Liver (tissue), 9 donors: ENCODE results near the gene KIF21B. TPM values are rescaled to one million over a fixed set of nuclear protein-coding genes. Genes with fewer than 3 reads are reported as not detected.

Experiments used
- DNase-seq: peaks from one replicate; pipeline ENCODE4 v3.0.0-alpha.2; 2017; ENCODE audit warnings: low spot score
- H3K27ac ChIP-seq, 2 donors: one replicate each; pipeline ENCODE4 v1.7.0; 2013; ENCODE audit warnings: inconsistent platforms in 2 of 2, low read length in 2 of 2, control low read depth in 1 of 2, low read depth in 1 of 2, mild to moderate bottlenecking in 1 of 2
- H3K27me3 ChIP-seq, 4 donors: one replicate each; pipeline versions ENCODE4 v1.6.1 to v1.7.0; 2013; ENCODE audit warnings: low read length in 3 of 4, inconsistent platforms in 1 of 4, mild to moderate bottlenecking in 1 of 4, moderate library complexity in 1 of 4; ENCODE audit not compliant: control insufficient read depth in 4 of 4, insufficient read depth in 4 of 4
- H3K36me3 ChIP-seq, 4 donors: one replicate each; pipeline versions ENCODE4 v1.6.1 to v1.7.0; 2013; ENCODE audit warnings: low read length in 3 of 4, mild to moderate bottlenecking in 3 of 4, low read depth in 1 of 4, moderate library complexity in 1 of 4; ENCODE audit not compliant: control insufficient read depth in 4 of 4, insufficient read depth in 3 of 4
- H3K4me1 ChIP-seq, 4 donors: one replicate each; pipeline versions ENCODE4 v1.6.1 to v1.7.0; 2013; ENCODE audit warnings: low read length in 3 of 4, mild to moderate bottlenecking in 3 of 4, moderate library complexity in 1 of 4; ENCODE audit not compliant: control insufficient read depth in 4 of 4, insufficient read depth in 4 of 4
- H3K4me3 ChIP-seq, 3 donors: one replicate each; pipeline versions ENCODE4 v1.6.1 to v1.7.0; 2013; ENCODE audit warnings: low read length in 3 of 3, control low read depth in 1 of 3, low read depth in 1 of 3, mild to moderate bottlenecking in 1 of 3
- H3K9ac ChIP-seq, 2 donors: one replicate each; pipeline ENCODE4 v1.7.0; 2013; ENCODE audit warnings: low read length in 2 of 2, mild to moderate bottlenecking in 2 of 2, moderate library complexity in 2 of 2, control low read depth in 1 of 2, low read depth in 1 of 2
- H3K9me3 ChIP-seq, 4 donors: one replicate each; pipeline versions ENCODE4 v1.6.1 to v1.7.0; 2013; ENCODE audit warnings: low read length in 3 of 4; ENCODE audit not compliant: control insufficient read depth in 4 of 4
- EGR1 ChIP-seq, 2 donors: IDR thresholded peaks; 2 replicates each; pipeline ENCODE4 v1.6.1; 2016 to 2018; ENCODE audit warnings: antibody characterized with exemption in 2 of 2, low read depth in 2 of 2
- FOXA1 ChIP-seq: IDR thresholded peaks from 2 replicates; pipeline ENCODE4 v1.6.1; 2016; ENCODE audit warnings: antibody characterized with exemption
- FOXA2 ChIP-seq: IDR thresholded peaks from 2 replicates; pipeline ENCODE4 v1.6.1; 2016; ENCODE audit warnings: antibody characterized with exemption
- GABPA ChIP-seq, 2 donors: IDR thresholded peaks in 1 of 2; conservative IDR thresholded peaks in 1 of 2; 2 replicates each; pipeline ENCODE4 v1.6.1; 2016; ENCODE audit warnings: antibody characterized with exemption in 2 of 2, mild to moderate bottlenecking in 1 of 2, moderate library complexity in 1 of 2
- HNF4A ChIP-seq, 2 donors: conservative IDR thresholded peaks; 2 replicates each; pipeline ENCODE4 v1.6.1; 2016; ENCODE audit warnings: antibody characterized with exemption in 2 of 2, mild to moderate bottlenecking in 2 of 2
- HNF4G ChIP-seq: IDR thresholded peaks from 2 replicates; pipeline ENCODE4 v1.6.1; 2016; ENCODE audit warnings: antibody characterized with exemption
- JUND ChIP-seq, 2 donors: IDR thresholded peaks; 2 replicates each; pipeline ENCODE4 v1.6.1; 2016; ENCODE audit warnings: antibody characterized with exemption in 2 of 2
- NR2F2 ChIP-seq: IDR thresholded peaks from 2 replicates; pipeline ENCODE4 v1.6.1; 2016; ENCODE audit warnings: antibody characterized with exemption
- RAD21 ChIP-seq, 2 donors: IDR thresholded peaks; 2 replicates each; pipeline ENCODE4 v1.6.1; 2016; ENCODE audit warnings: antibody characterized with exemption in 2 of 2, mild to moderate bottlenecking in 2 of 2
- RXRA ChIP-seq, 2 donors: IDR thresholded peaks; 2 replicates each; pipeline ENCODE4 v1.6.1; 2017 to 2018; ENCODE audit warnings: antibody characterized with exemption in 2 of 2, mild to moderate bottlenecking in 1 of 2
- SP1 ChIP-seq: IDR thresholded peaks from 2 replicates; pipeline ENCODE4 v1.6.1; 2018; ENCODE audit warnings: antibody characterized with exemption, mild to moderate bottlenecking
- TAF1 ChIP-seq: conservative IDR thresholded peaks from 2 replicates; pipeline ENCODE4 v1.6.1; 2016; ENCODE audit warnings: antibody characterized with exemption, mild to moderate bottlenecking
- YY1 ChIP-seq: IDR thresholded peaks from 2 replicates; pipeline ENCODE4 v1.6.1; 2016; ENCODE audit warnings: antibody characterized with exemption, mild to moderate bottlenecking
- WGBS: extraction: QIAGEN DNeasy Blood & Tissue Kit; methylation state at CpG from one replicate; pipeline ENCODE4 v1.1.7; 2013; 5-methylcytosine and 5-hydroxymethylcytosine counted together
- polyA plus RNA-seq, 2 donors: library from polyadenylated mRNA; stranded (reverse) in 1 of 2; unstranded in 1 of 2; fragments of 200-250 nt in 1 of 2; fragments of >200 nt in 1 of 2; fragmentation: Nextera tagmentation in 1 of 2; extraction: Ambion mirVana in 1 of 2; gene quantifications; one replicate each; pipeline versions ENCODE4 v1.2.1 to v1.2.3, GENCODE V29; 2013 to 2015
- total RNA-seq, 2 donors: library from RNA; depleted of rRNA; stranded (reverse); fragments of >200 nt; gene quantifications; one replicate each; pipeline ENCODE4 v1.2.3, GENCODE V29; 2014
- TF ChIP-seq, protein P1 (sequence below): IDR thresholded peaks from 2 replicates; pipeline ENCODE4 v1.6.1; 2016; ENCODE audit warnings: antibody characterized with exemption, mild to moderate bottlenecking
- TF ChIP-seq, protein P2 (sequence below): fragments of 150-350 bp; IDR thresholded peaks from 2 replicates; pipeline ENCODE4 v1.5.1; 2017; ENCODE audit warnings: improper control_type of control experiment, low read depth, low read length; ENCODE audit not compliant: missing input control
- TF ChIP-seq, protein P3 (sequence below): IDR thresholded peaks from 2 replicates; pipeline ENCODE4 v1.6.1; 2016; ENCODE audit warnings: antibody characterized with exemption
- TF ChIP-seq, protein P4 (sequence below): IDR thresholded peaks from 2 replicates; pipeline ENCODE4 v1.6.1; 2016; ENCODE audit warnings: antibody characterized with exemption
- TF ChIP-seq, protein P5 (sequence below): IDR thresholded peaks from 2 replicates; pipeline ENCODE4 v1.6.1; 2016; ENCODE audit warnings: antibody characterized with exemption
- donor health status: healthy.
- donor health status: healthy.
- donor health status: healthy.
- donor health status: healthy.
- donor health status: healthy.

The KIF21B gene
- total and polyA plus RNA-seq, 4 donors: 0.42 to 1.9 (median 1.0) TPM

DNA sequence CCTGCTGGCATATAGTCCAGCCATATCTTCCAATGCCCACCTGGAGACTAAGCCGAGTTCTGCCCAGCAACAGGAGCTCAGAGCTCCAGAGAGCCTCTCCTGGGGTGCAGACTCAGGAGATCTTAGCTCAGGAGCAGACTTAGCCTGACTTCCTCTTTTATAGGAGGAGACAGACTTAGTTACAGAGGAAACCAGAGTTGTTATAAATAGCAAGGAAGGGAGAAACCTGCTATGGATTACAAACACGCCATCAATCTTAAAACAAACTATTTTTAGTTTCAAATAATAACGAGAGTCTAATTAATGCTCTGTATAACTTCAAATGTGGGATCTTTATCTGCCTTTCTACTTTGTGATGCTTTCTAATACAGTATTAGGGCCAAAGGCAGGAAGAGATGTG, 3.3 kb upstream of the KIF21B start:
- H3K9ac ChIP-seq: no peak overlapping the region
- WGBS: 65% methylated on average over 3 of the region's 3 CpGs
- DNase-seq: no peak

More for the DNA sequence above, 3.3 kb upstream of the KIF21B start:
- Histone ChIP-seq H3K9me3 (no peaks in the 10 kb centered on the region), H3K36me3 (no peaks in the 10 kb centered on the region), H3K4me1 (peaks cover 2 to 24% (median 14%) of the 10 kb centered on the region in 4 donors), H3K27me3 (no peaks in the 10 kb centered on the region), H3K4me3 (no peak overlapping the region), H3K27ac (no peak overlapping the region)
- TF ChIP-seq JUND (IDR thresholded peaks at IDR 0.05): no peak
- TF ChIP-seq NR2F2: no peak
- TF ChIP-seq, protein P1, sequence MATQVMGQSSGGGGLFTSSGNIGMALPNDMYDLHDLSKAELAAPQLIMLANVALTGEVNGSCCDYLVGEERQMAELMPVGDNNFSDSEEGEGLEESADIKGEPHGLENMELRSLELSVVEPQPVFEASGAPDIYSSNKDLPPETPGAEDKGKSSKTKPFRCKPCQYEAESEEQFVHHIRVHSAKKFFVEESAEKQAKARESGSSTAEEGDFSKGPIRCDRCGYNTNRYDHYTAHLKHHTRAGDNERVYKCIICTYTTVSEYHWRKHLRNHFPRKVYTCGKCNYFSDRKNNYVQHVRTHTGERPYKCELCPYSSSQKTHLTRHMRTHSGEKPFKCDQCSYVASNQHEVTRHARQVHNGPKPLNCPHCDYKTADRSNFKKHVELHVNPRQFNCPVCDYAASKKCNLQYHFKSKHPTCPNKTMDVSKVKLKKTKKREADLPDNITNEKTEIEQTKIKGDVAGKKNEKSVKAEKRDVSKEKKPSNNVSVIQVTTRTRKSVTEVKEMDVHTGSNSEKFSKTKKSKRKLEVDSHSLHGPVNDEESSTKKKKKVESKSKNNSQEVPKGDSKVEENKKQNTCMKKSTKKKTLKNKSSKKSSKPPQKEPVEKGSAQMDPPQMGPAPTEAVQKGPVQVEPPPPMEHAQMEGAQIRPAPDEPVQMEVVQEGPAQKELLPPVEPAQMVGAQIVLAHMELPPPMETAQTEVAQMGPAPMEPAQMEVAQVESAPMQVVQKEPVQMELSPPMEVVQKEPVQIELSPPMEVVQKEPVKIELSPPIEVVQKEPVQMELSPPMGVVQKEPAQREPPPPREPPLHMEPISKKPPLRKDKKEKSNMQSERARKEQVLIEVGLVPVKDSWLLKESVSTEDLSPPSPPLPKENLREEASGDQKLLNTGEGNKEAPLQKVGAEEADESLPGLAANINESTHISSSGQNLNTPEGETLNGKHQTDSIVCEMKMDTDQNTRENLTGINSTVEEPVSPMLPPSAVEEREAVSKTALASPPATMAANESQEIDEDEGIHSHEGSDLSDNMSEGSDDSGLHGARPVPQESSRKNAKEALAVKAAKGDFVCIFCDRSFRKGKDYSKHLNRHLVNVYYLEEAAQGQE: no peak
- no peak for TF ChIP-seq GABPA (IDR thresholded peaks at IDR 0.05 in 1 of 2, conservative IDR thresholded peaks at IDR 0.05 in 1 of 2)
- no peak for TF ChIP-seq SP1
- TF ChIP-seq TAF1: no peak
- no peak for TF ChIP-seq RXRA (IDR thresholded peaks at IDR 0.05)
- TF ChIP-seq, protein P2, sequence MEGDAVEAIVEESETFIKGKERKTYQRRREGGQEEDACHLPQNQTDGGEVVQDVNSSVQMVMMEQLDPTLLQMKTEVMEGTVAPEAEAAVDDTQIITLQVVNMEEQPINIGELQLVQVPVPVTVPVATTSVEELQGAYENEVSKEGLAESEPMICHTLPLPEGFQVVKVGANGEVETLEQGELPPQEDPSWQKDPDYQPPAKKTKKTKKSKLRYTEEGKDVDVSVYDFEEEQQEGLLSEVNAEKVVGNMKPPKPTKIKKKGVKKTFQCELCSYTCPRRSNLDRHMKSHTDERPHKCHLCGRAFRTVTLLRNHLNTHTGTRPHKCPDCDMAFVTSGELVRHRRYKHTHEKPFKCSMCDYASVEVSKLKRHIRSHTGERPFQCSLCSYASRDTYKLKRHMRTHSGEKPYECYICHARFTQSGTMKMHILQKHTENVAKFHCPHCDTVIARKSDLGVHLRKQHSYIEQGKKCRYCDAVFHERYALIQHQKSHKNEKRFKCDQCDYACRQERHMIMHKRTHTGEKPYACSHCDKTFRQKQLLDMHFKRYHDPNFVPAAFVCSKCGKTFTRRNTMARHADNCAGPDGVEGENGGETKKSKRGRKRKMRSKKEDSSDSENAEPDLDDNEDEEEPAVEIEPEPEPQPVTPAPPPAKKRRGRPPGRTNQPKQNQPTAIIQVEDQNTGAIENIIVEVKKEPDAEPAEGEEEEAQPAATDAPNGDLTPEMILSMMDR: no peak
- no peak for TF ChIP-seq YY1
- no peak for TF ChIP-seq FOXA1
- TF ChIP-seq HNF4A (conservative IDR thresholded peaks at IDR 0.05): no peak
- TF ChIP-seq, protein P3, sequence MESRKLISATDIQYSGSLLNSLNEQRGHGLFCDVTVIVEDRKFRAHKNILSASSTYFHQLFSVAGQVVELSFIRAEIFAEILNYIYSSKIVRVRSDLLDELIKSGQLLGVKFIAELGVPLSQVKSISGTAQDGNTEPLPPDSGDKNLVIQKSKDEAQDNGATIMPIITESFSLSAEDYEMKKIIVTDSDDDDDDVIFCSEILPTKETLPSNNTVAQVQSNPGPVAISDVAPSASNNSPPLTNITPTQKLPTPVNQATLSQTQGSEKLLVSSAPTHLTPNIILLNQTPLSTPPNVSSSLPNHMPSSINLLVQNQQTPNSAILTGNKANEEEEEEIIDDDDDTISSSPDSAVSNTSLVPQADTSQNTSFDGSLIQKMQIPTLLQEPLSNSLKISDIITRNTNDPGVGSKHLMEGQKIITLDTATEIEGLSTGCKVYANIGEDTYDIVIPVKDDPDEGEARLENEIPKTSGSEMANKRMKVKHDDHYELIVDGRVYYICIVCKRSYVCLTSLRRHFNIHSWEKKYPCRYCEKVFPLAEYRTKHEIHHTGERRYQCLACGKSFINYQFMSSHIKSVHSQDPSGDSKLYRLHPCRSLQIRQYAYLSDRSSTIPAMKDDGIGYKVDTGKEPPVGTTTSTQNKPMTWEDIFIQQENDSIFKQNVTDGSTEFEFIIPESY: no peak
- TF ChIP-seq HNF4G: no peak
- TF ChIP-seq, protein P4, sequence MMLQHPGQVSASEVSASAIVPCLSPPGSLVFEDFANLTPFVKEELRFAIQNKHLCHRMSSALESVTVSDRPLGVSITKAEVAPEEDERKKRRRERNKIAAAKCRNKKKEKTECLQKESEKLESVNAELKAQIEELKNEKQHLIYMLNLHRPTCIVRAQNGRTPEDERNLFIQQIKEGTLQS: no peak
- TF ChIP-seq RAD21 (IDR thresholded peaks at IDR 0.05): no peak
- no peak for TF ChIP-seq EGR1 (IDR thresholded peaks at IDR 0.05; ENCODE audit: low read depth in 2 of 2)
- TF ChIP-seq, protein P5, sequence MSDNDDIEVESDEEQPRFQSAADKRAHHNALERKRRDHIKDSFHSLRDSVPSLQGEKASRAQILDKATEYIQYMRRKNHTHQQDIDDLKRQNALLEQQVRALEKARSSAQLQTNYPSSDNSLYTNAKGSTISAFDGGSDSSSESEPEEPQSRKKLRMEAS: no peak
- TF ChIP-seq FOXA2: no peak
